HG03354 (cell line): ENCODE measurements around the gene TMEM44.

Experiments
- ATAC-seq: cut with Tn5 transposase; IDR thresholded peaks from one replicate; pipeline ENCODE4 v1.9.1; 2021; ENCODE audit warnings: mild to moderate bottlenecking; ENCODE audit not compliant: unreplicated experiment, poor library complexity, severe bottlenecking

The TMEM44 gene

DNA sequence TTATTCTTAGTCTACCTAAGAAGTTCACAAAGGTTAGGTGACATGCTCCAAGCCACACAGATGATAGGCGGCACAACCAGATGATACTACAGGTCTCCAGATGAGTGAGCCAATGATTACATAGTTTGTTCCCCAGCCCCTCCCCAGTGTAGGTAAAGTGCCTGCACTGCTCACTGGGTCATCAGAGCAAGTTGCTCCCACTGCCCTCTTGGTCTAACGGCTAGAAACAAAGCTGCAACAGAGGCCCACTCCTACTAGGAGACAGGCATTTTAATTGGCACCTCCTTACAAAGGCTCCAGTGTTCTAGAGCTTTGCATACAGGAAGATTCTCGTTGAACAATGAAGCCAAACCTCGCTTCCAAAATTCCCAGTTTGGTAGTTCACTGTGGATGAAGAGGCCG lies 47.3 kb downstream of the TMEM44 start:
- no peak for ATAC-seq

DNA sequence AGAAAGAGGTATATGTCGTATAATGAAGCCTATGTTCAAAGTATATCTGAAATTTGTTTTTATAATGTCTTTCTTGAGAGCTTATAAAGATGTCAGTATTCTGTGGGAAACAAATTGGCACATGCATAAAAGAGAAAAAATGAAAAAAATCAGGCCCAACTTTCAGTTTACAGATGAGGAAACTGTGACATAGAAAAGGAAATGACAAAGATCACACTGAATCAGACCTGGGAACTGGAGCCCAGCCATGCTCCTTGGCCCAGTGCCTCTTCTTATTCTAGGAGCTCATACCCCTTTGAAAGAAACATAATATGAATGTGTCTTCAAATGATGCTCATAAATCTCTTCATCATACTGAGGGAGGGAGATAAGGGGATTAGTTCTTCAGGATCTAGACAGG lies 48.4 kb downstream of the TMEM44 start:
- ATAC-seq, result no peak

DNA sequence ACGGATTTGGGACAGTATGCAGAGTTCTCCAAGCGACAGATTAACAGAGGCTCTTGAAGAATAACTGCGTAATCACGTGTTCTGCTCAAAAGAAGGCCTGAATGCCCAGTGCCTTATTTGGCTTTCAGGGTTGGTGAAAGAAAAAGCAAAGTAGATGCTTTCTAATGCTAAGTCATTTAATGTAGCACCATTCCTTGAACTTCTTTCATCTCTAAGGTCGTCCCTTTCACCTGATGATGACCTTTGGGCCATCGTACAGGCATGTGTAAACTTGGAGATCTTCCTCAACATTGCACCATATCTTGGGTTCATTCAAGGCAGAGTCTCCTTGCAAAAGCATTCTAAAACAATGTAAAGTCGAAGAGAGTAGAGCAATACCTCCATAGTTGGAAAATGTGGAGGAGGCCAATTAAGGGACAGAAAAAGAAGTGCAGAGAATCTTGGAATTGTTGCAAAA lies 48.9 kb downstream of the TMEM44 start:
- ATAC-seq, result peak; percentile 3

DNA sequence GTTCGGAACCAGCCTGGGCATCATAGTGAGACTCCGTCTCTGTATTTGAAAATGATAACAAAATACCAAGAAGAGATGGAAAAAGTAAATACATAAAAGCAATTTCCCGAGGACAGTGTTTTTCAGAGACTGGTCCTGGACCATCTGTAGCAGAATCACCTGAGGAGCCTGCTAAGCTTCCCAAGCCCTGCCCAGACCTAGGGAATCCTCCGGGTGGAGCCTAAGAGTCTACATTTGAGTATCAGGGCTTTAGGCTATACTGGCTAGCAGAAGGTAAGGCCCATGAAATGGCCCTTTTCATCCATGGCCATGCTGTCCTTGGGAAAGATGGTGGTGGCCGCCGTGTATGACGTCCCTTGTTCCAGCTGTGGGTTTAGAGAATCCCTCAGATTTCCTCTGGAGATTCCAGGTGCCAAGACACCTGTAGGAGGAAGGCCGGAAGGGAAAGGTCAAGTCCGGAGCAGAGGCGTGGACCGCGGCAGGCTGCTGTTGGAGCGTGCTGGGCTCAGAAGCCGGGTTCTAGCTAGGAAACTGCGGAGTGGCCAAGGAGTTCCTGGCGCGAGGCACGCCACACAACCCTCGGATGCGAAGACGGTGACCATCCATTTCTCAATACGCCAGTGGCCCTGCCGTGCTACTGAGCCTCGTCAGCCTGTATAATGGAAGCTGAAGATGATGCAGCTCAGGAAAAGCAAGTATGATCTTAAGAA lies 50.9 kb downstream of the TMEM44 start:
- no peak for ATAC-seq

DNA sequence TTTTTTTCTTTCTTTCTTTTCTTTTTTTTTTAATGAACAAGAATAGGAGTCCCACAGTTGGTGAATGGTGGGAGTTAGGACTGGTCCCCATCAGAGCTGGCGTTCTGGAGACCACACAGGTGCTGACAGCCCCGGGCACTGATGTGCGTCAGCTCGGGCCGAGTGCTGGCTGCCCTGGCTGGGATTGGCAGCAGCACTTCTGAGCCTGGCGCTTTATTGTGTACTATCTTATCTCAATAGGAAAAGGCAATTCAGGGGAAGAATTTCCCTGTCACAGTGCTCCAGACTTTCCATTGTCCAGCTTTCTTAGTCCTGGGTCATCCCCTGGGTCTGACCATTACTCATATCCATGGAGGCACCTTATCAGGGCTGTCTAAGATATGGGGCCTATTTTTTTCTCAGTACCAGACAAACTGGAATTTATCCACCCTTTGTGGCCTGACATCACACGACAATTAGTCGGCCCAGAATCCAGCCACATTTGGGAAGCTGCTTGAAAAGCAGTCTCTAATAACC lies 54.1 kb downstream of the TMEM44 start:
- ATAC-seq, result no peak

DNA sequence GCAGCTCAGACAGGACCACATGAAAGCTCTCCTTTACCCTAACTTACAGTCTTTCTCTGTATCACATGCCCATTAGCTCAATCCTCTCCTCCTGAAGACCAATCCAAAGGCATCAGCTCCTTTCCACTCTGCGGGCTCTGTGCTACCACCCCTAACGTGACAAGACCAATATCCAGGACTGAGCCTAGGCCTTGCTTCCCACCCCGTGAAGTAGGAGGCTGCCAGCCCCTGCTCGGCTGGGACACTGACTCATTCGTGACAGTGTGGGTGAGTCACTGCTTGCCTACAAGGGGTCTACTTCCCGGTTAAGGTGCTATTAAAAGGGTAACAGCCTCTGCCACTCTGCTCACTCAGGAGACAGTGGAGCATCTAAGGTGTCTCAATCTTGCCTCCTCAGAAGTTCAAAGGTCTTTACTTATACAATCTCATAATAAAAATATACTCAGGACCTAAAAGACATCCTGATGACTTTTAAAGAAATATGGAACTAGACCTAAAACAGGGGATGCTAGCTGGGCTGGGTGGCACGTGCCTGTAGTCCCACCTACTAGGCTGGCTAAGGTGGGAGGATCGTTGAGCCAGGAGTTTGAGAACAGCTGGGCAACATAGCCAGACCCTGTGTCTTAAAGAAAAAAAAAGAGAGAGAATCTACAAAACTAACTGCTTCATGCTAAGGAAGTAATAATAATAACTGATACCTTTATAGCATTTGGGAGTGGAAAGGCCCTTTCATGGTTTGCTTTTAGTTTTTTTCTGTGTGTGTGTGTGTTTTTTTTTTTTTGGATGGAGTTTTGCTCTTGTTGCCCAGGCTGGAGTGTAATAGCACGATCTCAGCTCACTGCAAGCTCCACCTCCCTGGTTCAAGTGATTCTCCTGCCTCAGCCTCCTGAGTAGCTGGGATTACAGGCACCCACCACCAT lies 55.0 kb downstream of the TMEM44 start:
- no peak for ATAC-seq

DNA sequence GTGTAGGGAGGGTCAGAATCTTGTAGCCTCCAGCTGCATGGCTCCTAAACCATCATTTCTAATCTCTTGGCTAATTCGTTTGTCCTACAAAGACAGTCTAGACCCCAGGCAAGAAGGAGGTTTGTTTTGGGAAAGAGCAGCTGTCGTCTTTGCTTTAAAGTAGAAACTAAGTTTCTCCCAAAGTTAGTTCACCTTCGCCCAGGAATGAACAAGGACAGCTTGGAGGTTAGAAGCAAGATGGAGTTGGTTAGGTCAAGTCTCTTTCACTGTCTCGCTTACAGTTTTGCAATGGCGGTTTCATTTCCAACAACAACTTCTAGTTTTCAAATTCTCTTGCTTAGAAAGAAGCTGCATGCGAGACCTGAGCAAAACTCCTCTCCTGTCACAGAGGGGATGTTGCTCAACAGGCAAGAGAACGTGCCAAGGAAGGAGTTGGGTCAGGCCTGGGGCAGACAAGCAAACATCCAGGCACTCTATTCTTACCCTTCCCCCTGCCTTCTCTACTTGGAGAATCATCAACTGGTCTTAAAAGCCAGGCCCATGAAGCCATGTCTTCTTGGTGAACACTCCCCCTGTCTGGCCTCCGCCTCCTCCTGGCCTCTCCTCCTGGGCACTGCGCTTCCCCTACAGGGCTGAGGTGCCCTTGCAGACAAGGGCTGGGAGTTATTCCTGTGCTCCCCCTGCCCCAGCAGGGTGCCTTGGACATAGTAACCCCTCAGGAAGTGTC lies 57.6 kb downstream of the TMEM44 start:
- no peak for ATAC-seq

DNA sequence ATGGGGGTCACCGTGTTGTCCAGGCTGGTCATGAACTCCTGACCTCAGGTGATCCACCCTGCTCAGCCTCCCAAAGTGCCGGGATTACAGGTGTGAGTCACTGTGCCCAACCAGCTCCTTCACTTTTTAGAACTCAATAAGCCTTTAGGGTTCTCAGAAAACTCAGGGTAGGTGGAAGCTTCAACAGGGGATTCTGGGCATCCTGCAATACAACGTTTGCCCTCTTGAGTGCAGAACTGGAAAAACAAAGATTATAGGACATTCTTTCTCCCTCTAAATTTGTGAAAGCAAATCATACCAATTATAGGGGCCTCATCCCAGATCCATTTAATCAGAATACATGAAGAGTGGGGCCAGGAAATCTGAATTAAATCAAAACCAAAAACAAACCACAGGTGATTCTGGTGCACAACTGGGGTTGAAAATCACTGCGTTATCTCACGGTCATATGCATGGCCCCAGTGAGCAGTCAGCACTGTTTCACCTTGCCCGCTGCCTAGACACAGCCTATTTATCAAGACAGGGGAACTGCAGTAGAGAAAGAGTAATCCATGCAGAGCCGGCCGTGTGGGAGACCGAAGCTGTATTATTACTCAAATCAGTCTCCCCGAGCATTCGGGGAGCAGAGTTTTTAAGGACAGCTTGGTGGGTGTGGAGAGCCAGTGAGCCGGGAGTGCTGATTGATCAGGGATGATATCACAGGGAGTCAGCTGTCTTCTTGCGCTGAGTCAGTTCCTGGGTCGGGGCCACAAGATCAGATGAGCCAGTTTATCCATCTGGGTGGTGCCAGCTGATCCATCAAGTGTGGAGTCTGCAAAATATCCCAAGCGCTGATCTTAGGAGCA lies 58.4 kb downstream of the TMEM44 start:
- ATAC-seq, result no peak

DNA sequence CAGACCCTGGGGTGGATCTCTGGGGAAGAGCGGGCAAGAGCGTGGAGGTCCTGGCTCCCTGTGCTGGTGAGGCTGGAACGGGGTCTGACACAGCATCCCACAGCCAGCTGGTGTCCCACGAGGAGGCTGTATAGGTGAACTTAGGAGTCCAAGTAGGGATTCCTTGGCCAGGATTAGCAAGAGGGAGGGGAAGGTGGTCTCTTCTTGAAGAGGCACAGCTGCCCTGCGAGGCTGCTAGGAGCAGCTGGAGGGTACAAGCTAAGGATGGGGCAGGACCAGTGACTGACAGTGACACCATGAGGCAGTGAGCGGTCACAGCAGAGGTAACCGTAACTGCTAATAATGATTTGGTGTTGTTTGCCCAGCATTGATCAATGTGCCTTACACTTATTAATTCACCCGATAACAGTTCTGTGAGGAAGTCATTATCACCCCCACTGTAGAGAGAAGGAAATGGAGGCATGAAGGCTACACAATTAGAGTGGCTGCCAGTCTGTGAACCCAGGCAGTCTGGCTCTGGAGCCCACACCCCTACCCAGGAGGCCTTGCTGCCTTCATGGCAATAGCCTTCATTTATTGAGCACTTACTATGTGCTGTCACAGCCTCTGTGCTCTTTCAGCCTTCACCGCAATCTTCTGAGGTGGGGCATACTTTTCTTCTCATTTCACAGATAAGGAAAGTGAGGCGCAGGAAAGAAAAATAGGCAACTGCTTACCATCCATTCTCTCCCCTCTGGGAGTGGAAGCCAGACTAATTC lies 59.4 kb downstream of the TMEM44 start:
- peak; percentile 78 for ATAC-seq

DNA sequence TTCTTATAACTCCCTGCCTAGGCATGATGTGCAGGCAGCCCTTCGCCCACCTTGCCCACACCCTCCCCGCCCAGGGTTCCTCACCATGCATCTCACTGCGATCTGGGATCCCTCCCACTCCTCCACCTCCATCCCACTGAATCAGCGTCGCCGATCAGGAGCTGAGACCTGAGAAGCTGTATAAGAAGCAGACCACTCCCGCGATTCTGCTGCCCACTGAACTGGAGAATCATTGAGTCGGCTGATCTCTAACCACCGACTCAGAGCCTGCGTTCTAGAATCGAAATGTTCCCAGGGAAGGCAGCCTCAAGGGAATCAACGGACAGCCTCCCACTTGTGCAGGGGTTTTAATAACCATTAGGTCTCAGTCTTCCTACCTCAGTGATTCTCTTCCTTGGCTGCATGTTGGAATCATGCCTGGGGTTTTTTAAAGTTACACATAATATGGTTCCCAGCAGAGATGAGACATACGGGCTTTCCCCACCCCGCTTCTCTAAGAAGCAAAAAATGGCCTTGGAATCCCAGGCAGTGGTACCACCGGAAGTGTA lies 60.2 kb downstream of the TMEM44 start:
- ATAC-seq, result no peak

DNA sequence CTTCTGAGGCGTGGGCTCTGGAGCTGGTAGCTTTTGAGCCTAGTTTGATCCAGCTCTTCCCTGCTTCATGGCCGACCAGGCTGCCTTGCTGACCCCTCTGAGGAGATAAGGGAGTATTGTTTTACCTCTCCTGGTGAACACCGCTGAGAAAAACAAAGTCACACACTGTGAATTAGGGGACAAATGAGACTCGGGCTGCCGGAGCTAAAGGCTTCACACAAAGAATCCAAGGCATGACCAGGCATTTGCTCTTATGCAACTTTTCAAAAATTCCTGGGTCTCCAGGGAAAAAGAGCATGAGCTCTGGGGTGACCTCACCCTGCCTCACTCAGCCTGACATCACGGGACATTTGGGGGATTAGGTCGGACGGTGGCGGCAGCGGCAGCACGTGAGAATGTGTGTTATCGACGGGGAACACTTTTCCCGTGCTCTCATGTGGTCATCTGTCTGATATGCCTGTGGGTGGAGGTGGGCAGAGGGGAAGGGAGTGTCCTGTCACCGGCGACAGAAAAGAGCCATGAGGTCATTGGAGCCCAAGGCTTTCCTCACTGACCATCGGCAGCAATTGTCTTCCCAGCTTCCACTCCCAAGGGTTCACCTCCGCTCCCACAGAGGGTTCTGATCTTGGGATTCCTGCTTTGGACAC lies 61.0 kb downstream of the TMEM44 start:
- no peak for ATAC-seq

DNA sequence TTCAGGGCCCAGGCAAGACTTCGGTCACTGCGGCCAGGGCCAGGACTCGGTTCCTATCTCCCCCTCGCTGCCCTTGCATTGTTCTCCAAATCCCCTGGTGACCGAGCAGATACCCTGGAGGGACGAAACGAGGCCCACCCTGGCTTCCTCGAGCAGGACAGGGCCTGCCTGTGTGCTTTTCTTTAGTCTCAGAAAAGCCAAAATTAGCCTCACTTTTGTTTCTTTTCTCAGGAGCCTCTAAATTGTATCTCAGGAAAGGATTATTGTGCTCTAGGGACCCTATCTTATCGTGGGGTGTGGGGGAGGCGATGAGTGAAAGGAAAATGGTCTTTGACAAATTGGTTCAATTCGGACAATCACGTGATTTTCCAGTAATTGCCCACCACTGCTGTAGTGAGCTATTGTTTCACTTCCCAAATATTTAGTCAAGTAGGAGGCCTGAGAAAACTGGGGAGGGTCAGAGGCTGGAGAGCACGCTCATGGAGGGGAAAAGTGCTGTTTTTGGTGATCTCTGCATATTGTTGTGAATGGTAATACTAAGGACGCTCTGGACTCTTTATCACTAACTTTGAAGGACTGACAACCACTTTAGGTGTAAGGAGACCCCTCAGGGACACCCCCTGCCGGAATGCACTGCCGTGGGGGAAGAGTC lies 61.6 kb downstream of the TMEM44 start:
- ATAC-seq, result no peak

DNA sequence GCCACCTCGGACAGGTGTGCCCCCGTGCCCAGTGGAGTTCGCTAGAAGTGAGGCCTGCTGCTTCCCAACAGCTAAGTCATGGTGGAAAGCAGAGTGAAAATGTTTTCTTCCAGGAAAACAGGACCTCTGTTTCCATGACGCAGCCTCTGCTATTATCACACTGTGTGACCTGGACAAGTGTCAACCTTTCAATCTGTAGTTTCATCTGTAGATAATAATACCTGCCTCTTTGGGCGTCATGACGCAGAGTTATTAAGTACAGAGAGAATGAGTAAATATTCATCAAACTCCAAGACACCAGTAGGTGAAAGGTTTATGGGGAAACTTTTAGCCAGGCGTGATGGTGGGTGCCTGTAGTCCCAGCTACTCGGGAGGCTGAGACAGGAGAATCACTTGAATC lies 62.3 kb downstream of the TMEM44 start:
- ATAC-seq, result no peak

DNA sequence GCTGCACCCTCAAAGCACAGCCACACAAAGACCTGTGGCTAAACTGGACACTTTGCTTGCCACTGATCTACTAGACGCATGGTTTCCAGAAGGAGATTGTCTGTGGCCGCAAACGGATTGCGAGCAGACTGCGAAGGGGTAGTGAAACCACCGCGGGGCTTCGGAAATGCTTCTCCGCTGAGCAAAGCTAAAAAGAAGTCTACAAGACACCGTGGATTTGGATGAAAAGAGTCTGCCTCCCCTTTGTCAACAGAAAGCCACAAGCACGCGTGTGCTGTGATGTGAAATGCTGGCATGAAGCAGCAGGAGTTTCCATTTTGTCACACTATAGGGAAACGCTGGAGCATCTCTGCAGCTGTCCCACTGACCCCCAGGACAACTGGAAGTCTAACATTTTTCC lies 63.0 kb downstream of the TMEM44 start:
- ATAC-seq, result no peak

DNA sequence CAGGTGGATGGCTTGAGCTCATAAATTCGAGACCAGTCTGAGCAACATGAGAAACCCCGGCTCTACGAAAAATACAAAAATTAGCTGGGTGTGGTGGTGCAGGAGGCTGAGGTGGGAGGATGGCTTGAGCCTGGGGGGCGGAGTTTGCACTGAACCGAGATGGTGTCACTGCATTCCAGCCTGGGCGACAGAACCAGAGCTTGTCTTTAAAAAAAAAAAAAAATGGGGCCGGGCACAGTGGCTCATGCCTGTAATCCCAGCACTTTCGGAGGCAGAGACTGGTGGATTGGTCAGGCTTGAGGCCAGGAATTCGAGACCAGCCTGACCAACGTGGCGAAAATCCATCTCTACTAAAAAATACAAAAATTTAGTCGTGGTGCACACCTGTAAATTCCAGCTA lies 64.0 kb downstream of the TMEM44 start:
- ATAC-seq, result no peak

DNA sequence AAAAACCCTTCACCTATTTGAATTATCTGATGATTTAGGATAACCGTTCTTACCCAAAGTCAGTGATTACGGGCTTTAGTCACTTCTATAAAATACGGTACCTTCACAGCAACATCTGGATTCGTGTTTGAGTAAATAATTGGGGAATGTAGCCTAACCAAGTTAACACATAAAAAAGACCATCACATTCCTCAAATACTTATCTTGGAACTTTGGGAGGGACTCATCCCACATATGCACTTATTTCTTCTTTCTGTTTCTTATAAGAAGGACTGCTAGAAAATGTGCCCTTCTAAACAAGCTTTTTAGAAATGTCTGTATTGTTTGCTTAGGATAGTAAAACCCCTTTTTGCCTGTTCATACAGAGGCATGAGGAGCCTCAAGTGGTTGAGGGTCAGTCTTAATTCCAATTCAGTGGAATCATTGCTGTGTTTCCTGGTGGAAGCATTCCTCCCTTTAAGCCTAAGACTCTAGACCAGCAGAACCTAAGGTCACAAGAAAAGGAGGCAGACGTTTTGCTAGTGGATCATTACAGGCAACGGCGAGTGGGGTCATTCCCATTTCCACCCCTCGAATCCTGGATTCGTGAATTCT lies 67.5 kb downstream of the TMEM44 start:
- no peak for ATAC-seq

DNA sequence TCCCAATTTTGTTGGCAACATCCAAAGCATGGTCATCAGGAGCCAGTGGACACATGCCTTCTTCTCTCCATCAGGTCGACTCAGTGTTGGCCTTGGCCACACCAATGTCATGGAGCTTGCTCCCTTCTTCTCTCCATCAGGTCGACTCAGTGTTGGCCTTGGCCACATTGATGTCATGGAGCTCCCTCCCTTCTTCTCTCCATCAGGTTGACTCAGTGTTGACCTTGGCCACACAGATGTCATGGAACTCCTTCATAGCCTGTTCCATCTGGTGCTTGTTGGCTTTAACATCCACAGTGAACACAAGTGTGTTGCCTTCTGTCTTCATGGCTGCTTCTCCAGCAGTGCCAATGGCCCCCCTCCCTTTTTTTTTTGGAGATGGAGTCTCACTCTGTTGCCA lies 70.2 kb downstream of the TMEM44 start:
- ATAC-seq, result no peak
